Mammary epithelial cell (primary cell): ENCODE data around the gene TKT.

Source experiments
- CTCF ChIP-seq, 2 donors: IDR thresholded peaks in 1 of 2; conservative IDR thresholded peaks in 1 of 2; 2 replicates each; pipeline ENCODE4 v1.5.1; 2011 to 2012; ENCODE audit warnings: inconsistent platforms in 2 of 2, low read length in 2 of 2, mild to moderate bottlenecking in 2 of 2, control low read depth in 1 of 2, low read depth in 1 of 2; ENCODE audit not compliant: insufficient read depth in 1 of 2; ENCODE audit errors: extremely low read depth in 1 of 2
- EZH2 ChIP-seq: IDR thresholded peaks from 2 replicates; pipeline ENCODE4 v1.6.1; 2012; ENCODE audit warnings: low read length, inconsistent platforms, borderline replicate concordance

- TF ChIP-seq CTCF (conservative IDR thresholded peaks at IDR 0.05 in 1 of 2, IDR thresholded peaks at IDR 0.05 in 1 of 2; ENCODE audit: extremely low read depth in 1 of 2, insufficient read depth in 1 of 2, low read depth in 1 of 2, low read length in 2 of 2): no peak
- no peak for TF ChIP-seq EZH2
These were observed 32.4 kb upstream of the TKT start for GRCh38 chr3:53288214-53288613.
